ENCODE data around the gene ARPP21.

ARPP21 gene

GRCh38 chr3:35649405-35649804, 10.1 kb downstream of the ARPP21 start:
- no peak for TF ChIP-seq CTCF (IDR thresholded peaks at IDR 0.05; ENCODE audit: low read depth, low read length)
- no peak overlapping the region for H3K4me3 ChIP-seq (ENCODE audit: low read depth, low read length)

GRCh38 chr3:35651426-35651825, 12.1 kb downstream of the ARPP21 start:
- no peak for TF ChIP-seq CTCF (IDR thresholded peaks at IDR 0.05; ENCODE audit: low read depth, low read length)
- no peak overlapping the region for H3K4me3 ChIP-seq (ENCODE audit: low read depth, low read length)

GRCh38 chr3:35651851-35652250, 12.5 kb downstream of the ARPP21 start:
- H3K4me3 ChIP-seq (ENCODE audit: low read depth, low read length), result no peak overlapping the region
- no peak for TF ChIP-seq CTCF (IDR thresholded peaks at IDR 0.05; ENCODE audit: low read depth, low read length)

- H3K4me3 ChIP-seq (ENCODE audit: low read depth, low read length), result no peak overlapping the region
- no peak for TF ChIP-seq CTCF (IDR thresholded peaks at IDR 0.05; ENCODE audit: low read depth, low read length)
These were observed 14.0 kb downstream of the ARPP21 start for GRCh38 chr3:35653347-35653746.

DNA sequence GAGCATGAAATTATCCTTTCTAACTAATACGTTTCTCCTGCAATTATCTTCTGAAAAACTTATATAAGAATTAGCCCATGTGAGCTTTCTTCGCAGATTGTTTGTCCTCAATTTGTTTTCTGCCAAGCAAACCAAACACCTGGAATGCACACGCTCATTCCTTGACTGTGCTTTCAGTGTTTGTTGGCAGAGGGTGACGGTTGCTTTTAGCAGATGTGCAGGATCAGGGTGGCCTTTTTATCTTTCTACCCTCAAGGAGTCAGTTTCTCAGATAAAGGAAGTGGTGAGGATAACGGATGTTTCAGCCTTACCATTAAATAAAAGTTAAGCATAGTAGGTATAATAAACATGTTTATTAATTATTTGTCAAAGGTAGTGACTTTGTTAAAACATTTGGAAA, 15.2 kb downstream of the ARPP21 start:
- no peak for TF ChIP-seq CTCF (IDR thresholded peaks at IDR 0.05; ENCODE audit: low read depth, low read length)
- no peak overlapping the region for H3K4me3 ChIP-seq (ENCODE audit: low read depth, low read length)

GRCh38 chr3:35658686-35659085, 19.4 kb downstream of the ARPP21 start:
- no peak for TF ChIP-seq CTCF (IDR thresholded peaks at IDR 0.05; ENCODE audit: low read depth, low read length)

GRCh38 chr3:35659768-35660167, 20.4 kb downstream of the ARPP21 start:
- TF ChIP-seq CTCF (IDR thresholded peaks at IDR 0.05; ENCODE audit: low read depth, low read length), result no peak

More at GRCh38 chr3:35658686-35659085, 19.4 kb downstream of the ARPP21 start:
- no peak overlapping the region for H3K4me3 ChIP-seq (ENCODE audit: low read depth, low read length)

More at GRCh38 chr3:35659768-35660167, 20.4 kb downstream of the ARPP21 start:
- H3K4me3 ChIP-seq (ENCODE audit: low read depth, low read length), result no peak overlapping the region
